Measurements from ENCODE around the gene PGM3.

DNA sequence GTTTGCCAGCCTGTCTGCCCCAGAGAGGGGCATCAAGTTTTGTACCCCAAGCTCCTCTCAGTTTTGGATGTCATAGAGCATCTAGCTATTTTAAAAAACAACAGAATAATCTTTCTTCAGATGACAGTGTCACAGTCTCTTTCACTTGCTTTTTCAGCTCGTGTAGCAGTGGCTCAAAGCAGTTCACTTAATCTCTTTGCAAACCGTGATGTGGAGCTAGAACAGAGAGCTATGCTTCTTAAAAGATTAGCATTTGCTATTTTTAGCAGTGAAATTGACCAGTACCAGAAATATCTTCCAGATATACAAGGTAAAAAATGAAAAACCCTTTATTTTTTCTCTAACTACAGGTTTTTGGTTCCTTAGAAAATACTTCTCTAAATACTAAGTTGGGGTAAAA is 37.3 kb downstream of the PGM3 start:
- no peak for TF ChIP-seq L3MBTL2 (conservative IDR thresholded peaks at IDR 0.05)
- TF ChIP-seq SUZ12 (IDR thresholded peaks at IDR 0.05): no peak
- TF ChIP-seq FOXM1 (IDR thresholded peaks at IDR 0.05; ENCODE audit: borderline replicate concordance): no peak
- no peak for TF ChIP-seq PKNOX1 (IDR thresholded peaks at IDR 0.05)
- TF ChIP-seq CTBP1 (IDR thresholded peaks at IDR 0.05; ENCODE audit: borderline replicate concordance): no peak
- no peak for TF ChIP-seq SP1 (IDR thresholded peaks at IDR 0.05)
- TF ChIP-seq HDGF (IDR thresholded peaks at IDR 0.05; ENCODE audit: borderline replicate concordance): no peak
- TF ChIP-seq FOXA1 (IDR thresholded peaks at IDR 0.05): no peak
- TF ChIP-seq LEF1 (IDR thresholded peaks at IDR 0.05; ENCODE audit: borderline replicate concordance): no peak

Data from HEK293T (cell line).